Esophagus muscularis mucosa (tissue), 4 donors: Measurements from ENCODE around the gene JAKMIP1. TPM values are rescaled to one million over a fixed set of nuclear protein-coding genes. Genes with fewer than 3 reads are reported as not detected.

ENCODE experiments used
- DNase-seq: peaks from one replicate; pipeline ENCODE4 v3.0.0-alpha.2; 2017; ENCODE audit errors: extremely low spot score
- H3K27ac ChIP-seq, 4 donors: fragments of 200-600 bp; sonication (generic); replicated peaks in 1 of 4; 1 replicate in 3 of 4; 2 replicates in 1 of 4; pipeline ENCODE4 v1.5.1; 2016 to 2019; ENCODE audit warnings: mild to moderate bottlenecking in 1 of 4
- H3K27me3 ChIP-seq, 4 donors: fragments of 200-600 bp; sonication (generic); one replicate each; pipeline versions ENCODE4 v1.5.1 to v1.6.0; 2016 to 2019
- H3K36me3 ChIP-seq, 4 donors: fragments of 200-600 bp; sonication (generic); one replicate each; pipeline ENCODE4 v1.5.1; 2016 to 2019
- H3K4me1 ChIP-seq, 4 donors: fragments of 200-600 bp; sonication (generic); one replicate each; pipeline ENCODE4 v1.5.1; 2016 to 2019
- H3K4me3 ChIP-seq, 4 donors: fragments of 200-600 bp; sonication (generic); 1 replicate in 2 of 4; 2 replicates in 2 of 4; pipeline ENCODE4 v1.5.1; 2016 to 2019; ENCODE audit warnings: mild to moderate bottlenecking in 4 of 4, moderate library complexity in 1 of 4
- H3K9me3 ChIP-seq, 4 donors: fragments of 200-600 bp; sonication (generic); 1 replicate in 3 of 4; 2 replicates in 1 of 4; pipeline ENCODE4 v1.5.1; 2016 to 2019
- CTCF ChIP-seq, 3 experiments: fragments of 200-600 bp in 2 of 3; fragments of 450-650 bp in 1 of 3; sonication (generic) in 2 of 3; IDR thresholded peaks; one replicate each; pipeline ENCODE4 v1.5.1; 2017 to 2019; ENCODE audit warnings: antibody characterized with exemption in 3 of 3, mild to moderate bottlenecking in 2 of 3, moderate library complexity in 1 of 3
- EP300 ChIP-seq: sonication (generic); formaldehyde crosslinking; IDR thresholded peaks from one replicate; pipeline ENCODE4 v1.6.1; 2017; ENCODE audit warnings: antibody characterized with exemption
- POLR2A ChIP-seq: fragments of 450-650 bp; IDR thresholded peaks from one replicate; pipeline ENCODE4 v1.6.1; 2017; ENCODE audit warnings: antibody characterized with exemption, moderate library complexity, mild to moderate bottlenecking, low read depth
- POLR2AphosphoS5 ChIP-seq, 2 donors: sonication (generic); formaldehyde crosslinking; IDR thresholded peaks; one replicate each; pipeline ENCODE4 v1.6.1; 2017; ENCODE audit warnings: antibody characterized with exemption in 2 of 2
- WGBS: methylation state at CpG from one replicate; pipeline ENCODE4 v1.1.5; 2018; 5-methylcytosine and 5-hydroxymethylcytosine counted together
- intact Hi-C: fragments of 100-400 bp; cut with DNase I; formaldehyde crosslinking; loops from one replicate; pipeline ENCODE4 v1.15.1; 2023
- total RNA-seq, 4 donors: library from RNA; depleted of rRNA; stranded (reverse); fragments of >200 nt; gene quantifications; one replicate each; pipeline versions ENCODE4 v1.1.0 to v1.2.1, GENCODE V29; 2016

The JAKMIP1 gene
- total RNA-seq, 4 donors from 2014 or later: 0.57 to 2.8 (median 0.91) TPM

- 80% methylated on average over 29 of the region's 30 CpGs for WGBS
- peaks cover 0 to 42% (median 0%) of the 10 kb centered on the region in 4 donors for H3K27me3 ChIP-seq
- intact Hi-C loops: no loop called here
- no peak overlapping the region for H3K27ac ChIP-seq
- TF ChIP-seq CTCF (IDR thresholded peaks at IDR 0.05) (no peak), EP300 (no peak), POLR2A (no peak), POLR2AphosphoS5 (IDR thresholded peaks at IDR 0.05) (no peak)
- no peaks in the 10 kb centered on the region for H3K36me3 ChIP-seq
- H3K9me3 ChIP-seq: no peaks in the 10 kb centered on the region
- DNase-seq: no peak
- no peak overlapping the region for H3K4me3 ChIP-seq
- H3K4me1 ChIP-seq: no peaks in the 10 kb centered on the region
These were observed 177.6 kb downstream of the JAKMIP1 start for GRCh38 chr4:6022607-6023288.

GRCh38 chr4:6021831-6022606, 178.3 kb downstream of the JAKMIP1 start:
- no peak for DNase-seq
- 85% methylated on average over 17 of the region's 20 CpGs for WGBS
- Histone ChIP-seq H3K9me3 (no peaks in the 10 kb centered on the region), H3K36me3 (no peaks in the 10 kb centered on the region), H3K4me3 (no peak overlapping the region), H3K27ac (no peak overlapping the region), H3K27me3 (peaks cover 0 to 43% (median 0%) of the 10 kb centered on the region in 4 donors), H3K4me1 (no peaks in the 10 kb centered on the region)
- TF ChIP-seq POLR2A (no peak), POLR2AphosphoS5 (IDR thresholded peaks at IDR 0.05) (no peak), EP300 (no peak), CTCF (IDR thresholded peaks at IDR 0.05) (no peak)
- intact Hi-C loops: no loop called here

- TF ChIP-seq POLR2A (no peak), EP300 (no peak), POLR2AphosphoS5 (IDR thresholded peaks at IDR 0.05) (no peak), CTCF (IDR thresholded peaks at IDR 0.05) (no peak)
- DNase-seq: no peak
- no peaks in the 10 kb centered on the region for H3K9me3 ChIP-seq
- intact Hi-C loops: no loop called here
- WGBS: 88% methylated on average over 6 of the region's 8 CpGs
- H3K36me3 ChIP-seq: no peaks in the 10 kb centered on the region
- no peak overlapping the region for H3K27ac ChIP-seq
- no peaks in the 10 kb centered on the region for H3K4me1 ChIP-seq
- peaks cover 0 to 47% (median 0%) of the 10 kb centered on the region in 4 donors for H3K27me3 ChIP-seq
- no peak overlapping the region for H3K4me3 ChIP-seq
These were observed 179.7 kb downstream of the JAKMIP1 start for GRCh38 chr4:6020613-6021012.

- no peak for TF ChIP-seq POLR2A
- TF ChIP-seq CTCF (IDR thresholded peaks at IDR 0.05): peak; percentile 53 to 81 (median 74)
- no peak for DNase-seq
- intact Hi-C loops: no loop called here
- H3K9me3 ChIP-seq: no peaks in the 10 kb centered on the region
- H3K27ac ChIP-seq: no peak overlapping the region
- no peak overlapping the region for H3K4me3 ChIP-seq
- peaks cover 0 to 52% (median 0%) of the 10 kb centered on the region in 4 donors for H3K27me3 ChIP-seq
- H3K36me3 ChIP-seq: no peaks in the 10 kb centered on the region
- 42% methylated on average over 22 of the region's 22 CpGs for WGBS
- no peaks in the 10 kb centered on the region for H3K4me1 ChIP-seq
These were observed 180.8 kb downstream of the JAKMIP1 start for GRCh38 chr4:6019316-6020263.
